H1 (cell line): Measurements from ENCODE around the gene KLHL2. TPM values are rescaled to one million over a fixed set of nuclear protein-coding genes. Genes with fewer than 3 reads are reported as not detected.

Experiments used
- CTCF ChIA-PET: fragments of 300-600 bp; sonication (Branson Sonifier 250); formaldehyde crosslinking; loops from one replicate; lab custom pipeline; 2021; ENCODE audit not compliant: partially characterized antibody; lab: Charles Lee
- POLR2A ChIA-PET: fragments of 300-600 bp; sonication (Branson Sonifier 250); formaldehyde crosslinking; loops from one replicate; lab custom pipeline; 2021; ENCODE audit warnings: inconsistent platforms; ENCODE audit not compliant: partially characterized antibody; lab: Charles Lee
- DNase-seq, 2 experiments: peaks; one replicate each; pipeline versions ENCODE4 v3.0.0 to v3.0.0-alpha.2; 2010 to 2022; ENCODE audit warnings: low spot score in 2 of 2, low read depth in 1 of 2, mixed read lengths in 1 of 2
- FAIRE-seq: peaks from 2 replicates; lab custom pipeline; 2011; peaks lifted over from hg19 to GRCh38; lab: Jason Lieb, UNC
- H2AFZ ChIP-seq: 2 replicates; pipeline ENCODE4 v1.8.1; 2012; ENCODE audit warnings: low read length, inconsistent platforms
- H2AK5ac ChIP-seq: 2 replicates; pipeline ENCODE4 v1.6.1; 2013; ENCODE audit warnings: low read depth, low read length
- H2BK120ac ChIP-seq: replicated peaks from 2 replicates; pipeline ENCODE3; 2013; ENCODE audit warnings: low read depth, low read length, inconsistent platforms
- H2BK12ac ChIP-seq: 2 replicates; pipeline ENCODE4 v1.6.1; 2013; ENCODE audit warnings: low read depth, low read length
- H2BK15ac ChIP-seq: 2 replicates; pipeline ENCODE4 v1.6.1; 2013; ENCODE audit warnings: low read length
- H2BK20ac ChIP-seq: 2 replicates; pipeline ENCODE4 v1.6.1; 2013; ENCODE audit warnings: low read length
- H2BK5ac ChIP-seq: 2 replicates; pipeline ENCODE4 v1.6.1; 2013; ENCODE audit warnings: low read depth, low read length
- H3K14ac ChIP-seq: 2 replicates; pipeline ENCODE4 v1.6.1; 2013; ENCODE audit warnings: inconsistent platforms; ENCODE audit not compliant: insufficient read length
- H3K18ac ChIP-seq: 2 replicates; pipeline ENCODE4 v1.6.1; 2013; ENCODE audit warnings: low read length; ENCODE audit errors: extremely low read depth
- H3K23ac ChIP-seq: 2 replicates; pipeline ENCODE4 v1.6.1; 2013; ENCODE audit warnings: inconsistent platforms; ENCODE audit not compliant: insufficient read length
- H3K23me2 ChIP-seq: 2 replicates; pipeline ENCODE4 v1.6.1; 2013; ENCODE audit warnings: low read depth, low read length
- H3K27ac ChIP-seq: 2 replicates; pipeline ENCODE4 v1.6.1; 2011; ENCODE audit warnings: low read depth, low read length, inconsistent platforms
- H3K27me3 ChIP-seq, 4 experiments: replicated peaks in 1 of 4; 1 replicate in 1 of 4; 2 replicates in 3 of 4; pipeline versions ENCODE4 v1.6.1 to v1.8.1; 2011 to 2013; ENCODE audit warnings: low read length in 3 of 4, mild to moderate bottlenecking in 3 of 4, inconsistent platforms in 2 of 4, mixed read lengths in 2 of 4, moderate library complexity in 1 of 4; ENCODE audit not compliant: control insufficient read depth in 3 of 4, insufficient read depth in 3 of 4; ENCODE audit errors: extremely low read depth in 1 of 4
- H3K36me3 ChIP-seq, 4 experiments: 2 replicates each; pipeline versions ENCODE4 v1.6.1 to v1.8.1; 2011 to 2013; ENCODE audit warnings: mild to moderate bottlenecking in 4 of 4, low read length in 3 of 4, moderate library complexity in 2 of 4, control low read depth in 1 of 4, inconsistent platforms in 1 of 4; ENCODE audit not compliant: insufficient read depth in 4 of 4, control insufficient read depth in 2 of 4
- H3K4ac ChIP-seq: replicated peaks from 2 replicates; pipeline ENCODE3; 2013; ENCODE audit warnings: low read length, low read depth, mixed read lengths, inconsistent platforms; ENCODE audit not compliant: insufficient read length
- H3K4me1 ChIP-seq, 4 experiments: replicated peaks in 1 of 4; 1 replicate in 1 of 4; 2 replicates in 3 of 4; pipeline versions ENCODE4 v1.6.1 to v1.8.1; 2011 to 2013; ENCODE audit warnings: low read length in 3 of 4, inconsistent platforms in 2 of 4, mixed read lengths in 1 of 4; ENCODE audit not compliant: insufficient read depth in 4 of 4, control insufficient read depth in 3 of 4
- H3K4me2 ChIP-seq, 2 experiments: 2 replicates each; pipeline versions ENCODE4 v1.6.1 to v1.8.1; 2011 to 2013; ENCODE audit warnings: low read depth in 2 of 2, low read length in 2 of 2, control low read depth in 1 of 2, inconsistent platforms in 1 of 2, mild to moderate bottlenecking in 1 of 2; ENCODE audit not compliant: insufficient read depth in 1 of 2
- H3K4me3 ChIP-seq, 4 experiments: fragments of 200-600, 300-600 bp in 1 of 4; sonication (generic), shearing (Covaris generic), sonication (Bioruptor Twin) in 1 of 4; 2 replicates each; pipeline versions ENCODE4 v1.5.1 to v1.8.1; 2011 to 2016; ENCODE audit warnings: low read length in 4 of 4, low read depth in 3 of 4, control low read depth in 2 of 4, inconsistent platforms in 2 of 4, mild to moderate bottlenecking in 2 of 4, mixed read lengths in 1 of 4, moderate library complexity in 1 of 4; ENCODE audit not compliant: insufficient read depth in 2 of 4; ENCODE audit errors: extremely low read depth in 1 of 4
- H3K56ac ChIP-seq: replicated peaks from 2 replicates; pipeline ENCODE3; 2013; ENCODE audit warnings: low read depth, mild to moderate bottlenecking, mixed read lengths, low read length, inconsistent platforms; ENCODE audit not compliant: insufficient read length
- H3K79me1 ChIP-seq: 2 replicates; pipeline ENCODE4 v1.6.1; 2013; ENCODE audit warnings: low read depth, low read length, control low read depth
- H3K79me2 ChIP-seq, 2 experiments: 2 replicates each; pipeline versions ENCODE4 v1.6.1 to v1.8.1; 2012 to 2013; ENCODE audit warnings: low read length in 2 of 2, mild to moderate bottlenecking in 2 of 2, inconsistent platforms in 1 of 2; ENCODE audit not compliant: insufficient read depth in 2 of 2, control insufficient read depth in 1 of 2
- H3K9ac ChIP-seq, 4 experiments: replicated peaks in 1 of 4; 1 replicate in 1 of 4; 2 replicates in 3 of 4; pipeline versions ENCODE4 v1.6.1 to v1.8.1; 2011 to 2013; ENCODE audit warnings: low read depth in 3 of 4, low read length in 3 of 4, control low read depth in 2 of 4, mild to moderate bottlenecking in 2 of 4, moderate library complexity in 2 of 4, inconsistent platforms in 1 of 4; ENCODE audit errors: extremely low read depth in 1 of 4
- H3K9me3 ChIP-seq, 2 experiments: 2 replicates each; pipeline versions ENCODE4 v1.6.1 to v1.8.1; 2012 to 2013; ENCODE audit warnings: mild to moderate bottlenecking in 2 of 2, moderate library complexity in 2 of 2, control low read depth in 1 of 2, inconsistent platforms in 1 of 2, low read depth in 1 of 2, low read length in 1 of 2, mixed read lengths in 1 of 2; ENCODE audit not compliant: insufficient read depth in 2 of 2
- H4K20me1 ChIP-seq, 2 experiments: replicated peaks in 1 of 2; 2 replicates each; pipeline versions ENCODE3 to v1.8.1; 2011 to 2013; ENCODE audit warnings: inconsistent platforms in 2 of 2, low read length in 2 of 2, mild to moderate bottlenecking in 1 of 2; ENCODE audit not compliant: insufficient read depth in 2 of 2, control insufficient read depth in 1 of 2
- H4K5ac ChIP-seq: 2 replicates; pipeline ENCODE4 v1.6.1; 2013; ENCODE audit warnings: low read length, low read depth, mixed read lengths, inconsistent platforms; ENCODE audit not compliant: insufficient read length
- H4K8ac ChIP-seq: 2 replicates; pipeline ENCODE4 v1.8.0; 2013; ENCODE audit warnings: mild to moderate bottlenecking, moderate library complexity, low read length, inconsistent platforms; ENCODE audit not compliant: insufficient read depth; ENCODE audit errors: extremely low read depth
- H4K91ac ChIP-seq: replicated peaks from 2 replicates; pipeline ENCODE3; 2013; ENCODE audit warnings: low read length, mixed read lengths, inconsistent platforms; ENCODE audit not compliant: insufficient read length
- ASH2L ChIP-seq: fragments of 200-600, 300-600 bp; sonication (generic); IDR thresholded peaks from one replicate; pipeline ENCODE4 v1.7.1; 2017; ENCODE audit warnings: low read length
- ATF2 ChIP-seq: IDR thresholded peaks from 2 replicates; pipeline ENCODE4 v1.6.1; 2012; ENCODE audit warnings: low read length, inconsistent platforms
- GABPA ChIP-seq: IDR thresholded peaks from 2 replicates; pipeline ENCODE4 v1.6.1; 2011; ENCODE audit warnings: mild to moderate bottlenecking, low read length, moderate library complexity, borderline replicate concordance; ENCODE audit not compliant: insufficient read depth
- JUND ChIP-seq: IDR thresholded peaks from 2 replicates; pipeline ENCODE4 v1.6.1; 2011; ENCODE audit warnings: mild to moderate bottlenecking, improper control_type of control experiment, low read length
- PHF8 ChIP-seq: fragments of 200-600 bp; sonication (generic); conservative IDR thresholded peaks from 2 replicates; pipeline ENCODE4 v1.7.1; 2012; ENCODE audit warnings: low read depth, mild to moderate bottlenecking, inconsistent platforms, low read length, moderate library complexity
- POU5F1 ChIP-seq: IDR thresholded peaks from 2 replicates; pipeline ENCODE4 v1.6.1; 2011; ENCODE audit warnings: low read depth, mild to moderate bottlenecking, low read length, moderate library complexity
- RAD21 ChIP-seq, 2 experiments: IDR thresholded peaks in 1 of 2; conservative IDR thresholded peaks in 1 of 2; 2 replicates each; pipeline ENCODE4 v1.6.1; 2011; ENCODE audit warnings: low read depth in 2 of 2, low read length in 2 of 2, improper control_type of control experiment in 1 of 2, inconsistent platforms in 1 of 2, mild to moderate bottlenecking in 1 of 2, moderate library complexity in 1 of 2
- RBBP5 ChIP-seq: IDR thresholded peaks from 2 replicates; pipeline ENCODE4 v1.7.1; 2012; ENCODE audit warnings: low read depth, mild to moderate bottlenecking, inconsistent platforms, low read length, moderate library complexity, borderline replicate concordance
- SIX5 ChIP-seq: IDR thresholded peaks from 2 replicates; pipeline ENCODE4 v1.6.1; 2011; ENCODE audit warnings: mild to moderate bottlenecking, low read depth, low read length
- SP4 ChIP-seq: IDR thresholded peaks from 2 replicates; pipeline ENCODE4 v1.6.1; 2012; ENCODE audit warnings: low read length, inconsistent platforms
- SRF ChIP-seq: IDR thresholded peaks from 2 replicates; pipeline ENCODE4 v1.6.1; 2011; ENCODE audit warnings: mild to moderate bottlenecking, low read depth, low read length, moderate library complexity
- TCF12 ChIP-seq: IDR thresholded peaks from 2 replicates; pipeline ENCODE4 v1.6.1; 2011; ENCODE audit warnings: low read depth, mild to moderate bottlenecking, low read length
- WGBS, 2 experiments: shearing (Covaris generic) in 1 of 2; methylation state at CpG; one replicate each; pipeline versions ENCODE4 v1.1.6 to v1.1.7; 2013 to 2015; ENCODE audit warnings: low lambda C conversion rate in 2 of 2, mixed read lengths in 2 of 2, inconsistent platforms in 1 of 2, low coverage in 1 of 2, missing lambda C conversion rate in 1 of 2; ENCODE audit not compliant: insufficient replicate concordance in 2 of 2, insufficient coverage in 1 of 2, insufficient read length in 1 of 2; ENCODE audit errors: extremely low coverage in 1 of 2, missing lambda C conversion rate in 1 of 2; 5-methylcytosine and 5-hydroxymethylcytosine counted together
- polyA plus RNA-seq, 7 experiments: library from polyadenylated mRNA; depleted of rRNA in 3 of 7; stranded (reverse) in 5 of 7; unstranded in 2 of 7; fragments of >200 nt in 5 of 7; fragments of 200-250 nt in 2 of 7; gene quantifications; 1 replicate in 5 of 7; 2 replicates in 1 of 7; 4 replicates in 1 of 7; pipeline versions ENCODE4 v1.2.1 to v1.2.3, GENCODE V29; 2011 to 2013; ENCODE audit warnings: missing spikeins in 2 of 7, mixed read lengths in 2 of 7
- total RNA-seq: library from RNA; stranded (reverse); fragmentation: NEBNext Ultra II Directional; extraction: Animal tissue kit (Norgen Biotek cat#: 25700); gene quantifications from 2 replicates; pipeline ENCODE4 v1.2.1, GENCODE V29; 2021

The KLHL2 gene
- total and polyA plus RNA-seq, 2 of the 8 experiments (the other 6 are each of a cell fraction or from before 2014, with no cell fraction given): 5.2 to 12.0 TPM

GRCh38 chr4:165331359-165331758 lies 124.0 kb downstream of the KLHL2 start:
- DNase-seq: no peak
- H4K20me1 ChIP-seq: peaks cover 31 to 35% of the 10 kb centered on the region in 2 experiments
- no peak overlapping the region for H2BK12ac ChIP-seq
- 81% methylated on average over 1 of the region's 1 CpG; no CpG with 5 or more reads in 1 of the 2 experiments for WGBS, 2 experiments
- no peak overlapping the region for H2BK15ac ChIP-seq
- H4K91ac ChIP-seq: no peak overlapping the region
- no peak overlapping the region for H2AFZ ChIP-seq
- H3K23me2 ChIP-seq: peaks cover 3% of the 10 kb centered on the region
- peak overlapping the region; percentile 88 to 90 for H3K4me2 ChIP-seq
- FAIRE-seq: no peak
- POLR2A ChIA-PET: no interaction called here
- H3K9me3 ChIP-seq: no peaks in the 10 kb centered on the region
- peaks cover 1 to 5% (median 3%) of the 10 kb centered on the region in 4 experiments; a peak in 5 of 7 replicates for H3K4me1 ChIP-seq
- no peak overlapping the region for H2BK5ac ChIP-seq
- CTCF ChIA-PET: interaction anchor here (0.7 to 3.2 kb wide), 4 partner anchors 12 to 200 kb away, joined by 3 to 8 read pairs (median 6); no protein-coding TSS in a partner anchor
- H3K23ac ChIP-seq: no peak overlapping the region
- peaks cover 0 to 57% (median 12%) of the 10 kb centered on the region in 4 experiments; a peak in 5 of 8 replicates for H3K36me3 ChIP-seq
- no peak overlapping the region for H2BK20ac ChIP-seq
- no peak overlapping the region for H4K8ac ChIP-seq
- no peak overlapping the region for H3K9ac ChIP-seq
- no peak overlapping the region for H3K4ac ChIP-seq
- H3K14ac ChIP-seq: no peak overlapping the region
- H2BK120ac ChIP-seq: no peak overlapping the region
- H2AK5ac ChIP-seq: no peak overlapping the region
- H3K27me3 ChIP-seq: no peaks in the 10 kb centered on the region
- H3K56ac ChIP-seq: no peak overlapping the region
- H3K79me1 ChIP-seq: no peaks in the 10 kb centered on the region
- TF ChIP-seq RBBP5: no peak
- no peak for TF ChIP-seq JUND
- no peak for TF ChIP-seq SP4
- no peak for TF ChIP-seq ASH2L
- no peak for TF ChIP-seq GABPA
- TF ChIP-seq SIX5: no peak
- no peak for TF ChIP-seq POU5F1
- TF ChIP-seq SRF: no peak
- TF ChIP-seq ATF2: no peak
- no peak for TF ChIP-seq TCF12
- TF ChIP-seq RAD21 (IDR thresholded peaks at IDR 0.05 in 1 of 2, conservative IDR thresholded peaks at IDR 0.05 in 1 of 2; ENCODE audit: low read depth in 2 of 2, low read length in 2 of 2): no peak
- no peak for TF ChIP-seq PHF8
- TF ChIP-seq, all 59 proteins: peak for 0
- Histone ChIP-seq H4K5ac (no peak overlapping the region), H3K4me3 (peak overlapping the region; percentile 11 to 96 (median 54); a peak in 4 of 8 replicates), H3K27ac (no peak overlapping the region), H3K79me2 (peaks cover 51 to 88% of the 10 kb centered on the region in 2 experiments), H3K18ac (no peak overlapping the region)
